WTC11 (cell line): ENCODE data around the gene NEDD4L. TPM values are rescaled to one million over a fixed set of nuclear protein-coding genes. Genes with fewer than 3 reads are reported as not detected.

Experiments
- ATAC-seq: fragments of 200-7000 bp; cut with Tn5 transposase; 2 replicates; pipeline ENCODE4 v1.10.0; 2021; ENCODE audit warnings: mild to moderate bottlenecking, moderate library complexity
- CTCF ChIA-PET: fragments of 300-600 bp; sonication (Branson Sonifier 250); formaldehyde crosslinking; loops from one replicate; lab custom pipeline; 2021; ENCODE audit warnings: antibody characterized with exemption; lab: Charles Lee
- POLR2A ChIA-PET: fragments of 350-600 bp; sonication (Branson Sonifier 250); formaldehyde crosslinking; loops from one replicate; lab custom pipeline; 2021; ENCODE audit warnings: antibody characterized with exemption; lab: Charles Lee
- DNase-seq: peaks from one replicate; pipeline ENCODE4 v3.0.0; 2021; ENCODE audit warnings: low spot score
- H3K27ac Mint-ChIP-seq: 2 replicates; pipeline ENCODE4 v1.8.0; 2021; ENCODE audit warnings: mixed read lengths
- H3K27me3 Mint-ChIP-seq: 2 replicates; pipeline ENCODE4 v1.8.0; 2021; ENCODE audit warnings: low read depth, mild to moderate bottlenecking, moderate library complexity, mixed read lengths
- H3K36me3 Mint-ChIP-seq: 2 replicates; pipeline ENCODE4 v1.8.0; 2021; ENCODE audit warnings: mixed read lengths
- H3K4me1 Mint-ChIP-seq: 2 replicates; pipeline ENCODE4 v1.8.0; 2022; ENCODE audit warnings: mixed read lengths
- H3K4me3 Mint-ChIP-seq: 2 replicates; pipeline ENCODE4 v1.8.0; 2021; ENCODE audit warnings: mild to moderate bottlenecking, moderate library complexity, mixed read lengths
- H3K9me3 Mint-ChIP-seq: 2 replicates; pipeline ENCODE4 v1.8.0; 2021; ENCODE audit warnings: mixed read lengths
- CREM ChIP-seq: sonication (generic); formaldehyde crosslinking; IDR thresholded peaks from 2 replicates; pipeline ENCODE4 v1.8.1; 2022; ENCODE audit warnings: mild to moderate bottlenecking, missing genetic modification reagents, moderate library complexity
- FOXJ3 ChIP-seq: sonication (generic); formaldehyde crosslinking; IDR thresholded peaks from 2 replicates; pipeline ENCODE4 v1.9.0; 2021; ENCODE audit warnings: missing genetic modification reagents, mild to moderate bottlenecking, borderline replicate concordance
- FOXP4 ChIP-seq: sonication (generic); formaldehyde crosslinking; IDR thresholded peaks from 2 replicates; pipeline ENCODE4 v1.8.0; 2022; ENCODE audit warnings: mild to moderate bottlenecking, missing genetic modification reagents
- NFE2L1 ChIP-seq: sonication (generic); formaldehyde crosslinking; IDR thresholded peaks from 2 replicates; pipeline ENCODE4 v1.8.1; 2023; ENCODE audit warnings: missing genetic modification reagents
- NR2C2 ChIP-seq: sonication (generic); formaldehyde crosslinking; IDR thresholded peaks from 2 replicates; pipeline ENCODE4 v1.8.0; 2022; ENCODE audit warnings: mild to moderate bottlenecking, missing genetic modification reagents
- NR3C1 ChIP-seq: sonication (generic); formaldehyde crosslinking; conservative IDR thresholded peaks from 2 replicates; pipeline ENCODE4 v1.8.1; 2023; ENCODE audit warnings: low read depth, mild to moderate bottlenecking, missing genetic modification reagents
- PREB ChIP-seq: sonication (generic); formaldehyde crosslinking; IDR thresholded peaks from 2 replicates; pipeline ENCODE4 v1.8.1; 2022; ENCODE audit warnings: mild to moderate bottlenecking, missing genetic modification reagents, moderate library complexity, borderline replicate concordance
- RELA ChIP-seq: sonication (generic); formaldehyde crosslinking; IDR thresholded peaks from 2 replicates; pipeline ENCODE4 v1.8.1; 2022; ENCODE audit warnings: missing genetic modification reagents, mild to moderate bottlenecking, borderline replicate concordance
- SMAD3 ChIP-seq: sonication (generic); formaldehyde crosslinking; IDR thresholded peaks from 2 replicates; pipeline ENCODE4 v1.8.0; 2022; ENCODE audit warnings: missing genetic modification reagents, mild to moderate bottlenecking, borderline replicate concordance
- SOX15 ChIP-seq: fragments of 250-450 bp; sonication (Bioruptor Pico); IDR thresholded peaks from 2 replicates; pipeline ENCODE4 v1.9.0; 2021; ENCODE audit warnings: mild to moderate bottlenecking
- TEAD4 ChIP-seq: sonication (generic); formaldehyde crosslinking; IDR thresholded peaks from 2 replicates; pipeline ENCODE4 v1.8.0; 2022; ENCODE audit warnings: mild to moderate bottlenecking, missing genetic modification reagents
- ZNF138 ChIP-seq: sonication (generic); formaldehyde crosslinking; conservative IDR thresholded peaks from 2 replicates; pipeline ENCODE4 v1.8.1; 2022; ENCODE audit warnings: mild to moderate bottlenecking, moderate library complexity, missing genetic modification reagents
- ZNF263 ChIP-seq: sonication (generic); formaldehyde crosslinking; IDR thresholded peaks from 2 replicates; pipeline ENCODE4 v1.8.1; 2022; ENCODE audit warnings: low read depth, mild to moderate bottlenecking, moderate library complexity, missing genetic modification reagents
- ZNF317 ChIP-seq: sonication (generic); formaldehyde crosslinking; IDR thresholded peaks from 2 replicates; pipeline ENCODE4 v1.8.1; 2023; ENCODE audit warnings: low read depth, mild to moderate bottlenecking, moderate library complexity, missing genetic modification reagents, borderline replicate concordance
- ZNF423 ChIP-seq: fragments of 250-450 bp; sonication (Bioruptor Pico); IDR thresholded peaks from 2 replicates; pipeline ENCODE4 v2.1.2; 2022; ENCODE audit warnings: mild to moderate bottlenecking, moderate library complexity
- ZSCAN18 ChIP-seq: fragments of 250-450 bp; sonication (Bioruptor Pico); IDR thresholded peaks from 2 replicates; pipeline ENCODE4 v2.1.2; 2022; ENCODE audit warnings: mild to moderate bottlenecking, moderate library complexity
- total RNA-seq: library from RNA; stranded (reverse); gene quantifications from 3 replicates; pipeline ENCODE4 v1.2.3, GENCODE V29; 2021
- TF ChIP-seq, protein P1 (sequence below): sonication (generic); formaldehyde crosslinking; IDR thresholded peaks from 2 replicates; pipeline ENCODE4 v1.8.1; 2023; ENCODE audit warnings: mild to moderate bottlenecking, missing genetic modification reagents, borderline replicate concordance
- TF ChIP-seq, protein P2 (sequence below): sonication (generic); formaldehyde crosslinking; IDR thresholded peaks from 2 replicates; pipeline ENCODE4 v1.8.0; 2023; ENCODE audit warnings: missing genetic modification reagents, mild to moderate bottlenecking, borderline replicate concordance
- TF ChIP-seq, protein P3 (sequence below): sonication (generic); formaldehyde crosslinking; IDR thresholded peaks from 2 replicates; pipeline ENCODE4 v1.8.1; 2023; ENCODE audit warnings: mild to moderate bottlenecking, missing genetic modification reagents

Gene NEDD4L
- total RNA-seq, 1 experiment from 2014 or later, result 88.0 TPM

- no peaks in the 10 kb centered on the region for H3K27me3 Mint-ChIP-seq
- TF ChIP-seq NR2C2 (CRISPR knock-in tag) (no peak), SOX15 (CRISPR knock-in tag) (no peak), CREM (CRISPR knock-in tag) (no peak), FOXP4 (CRISPR knock-in tag) (no peak), ZNF263 (CRISPR knock-in tag) (no peak), NFE2L1 (no peak), NR3C1 (no peak)
- ChIA-PET CTCF (interaction anchor here (1.0 to 3.6 kb wide), 3 partner anchors 11 to 65 kb away, joined by 3 to 17 read pairs (median 3); no protein-coding TSS in a partner anchor), POLR2A (no interaction called here)
- H3K9me3 Mint-ChIP-seq, result no peaks in the 10 kb centered on the region
- H3K4me1 Mint-ChIP-seq, result peaks cover 36% of the 10 kb centered on the region
- no peak for ATAC-seq
- H3K27ac Mint-ChIP-seq, result no peak overlapping the region
- no peak for DNase-seq
- H3K36me3 Mint-ChIP-seq, result peaks cover 8% of the 10 kb centered on the region
- no peak overlapping the region for H3K4me3 Mint-ChIP-seq
Observed at GRCh38 chr18:58056852-58057251, 12.8 kb downstream of the NEDD4L start.

GRCh38 chr18:58057291-58057965 lies 13.4 kb downstream of the NEDD4L start:
- Mint-ChIP-seq H3K4me1 (peaks cover 31% of the 10 kb centered on the region), H3K27me3 (no peaks in the 10 kb centered on the region), H3K27ac (no peak overlapping the region), H3K36me3 (peaks cover 8% of the 10 kb centered on the region), H3K9me3 (no peaks in the 10 kb centered on the region), H3K4me3 (no peak overlapping the region)
- CTCF ChIA-PET, result interaction anchor here (1.2 to 3.6 kb wide), 2 partner anchors 11 to 64 kb away, joined by 3 to 17 read pairs; no protein-coding TSS in a partner anchor
- DNase-seq (no peak), ATAC-seq (no peak)
- POLR2A ChIA-PET, result no interaction called here
- TF ChIP-seq, protein P1, sequence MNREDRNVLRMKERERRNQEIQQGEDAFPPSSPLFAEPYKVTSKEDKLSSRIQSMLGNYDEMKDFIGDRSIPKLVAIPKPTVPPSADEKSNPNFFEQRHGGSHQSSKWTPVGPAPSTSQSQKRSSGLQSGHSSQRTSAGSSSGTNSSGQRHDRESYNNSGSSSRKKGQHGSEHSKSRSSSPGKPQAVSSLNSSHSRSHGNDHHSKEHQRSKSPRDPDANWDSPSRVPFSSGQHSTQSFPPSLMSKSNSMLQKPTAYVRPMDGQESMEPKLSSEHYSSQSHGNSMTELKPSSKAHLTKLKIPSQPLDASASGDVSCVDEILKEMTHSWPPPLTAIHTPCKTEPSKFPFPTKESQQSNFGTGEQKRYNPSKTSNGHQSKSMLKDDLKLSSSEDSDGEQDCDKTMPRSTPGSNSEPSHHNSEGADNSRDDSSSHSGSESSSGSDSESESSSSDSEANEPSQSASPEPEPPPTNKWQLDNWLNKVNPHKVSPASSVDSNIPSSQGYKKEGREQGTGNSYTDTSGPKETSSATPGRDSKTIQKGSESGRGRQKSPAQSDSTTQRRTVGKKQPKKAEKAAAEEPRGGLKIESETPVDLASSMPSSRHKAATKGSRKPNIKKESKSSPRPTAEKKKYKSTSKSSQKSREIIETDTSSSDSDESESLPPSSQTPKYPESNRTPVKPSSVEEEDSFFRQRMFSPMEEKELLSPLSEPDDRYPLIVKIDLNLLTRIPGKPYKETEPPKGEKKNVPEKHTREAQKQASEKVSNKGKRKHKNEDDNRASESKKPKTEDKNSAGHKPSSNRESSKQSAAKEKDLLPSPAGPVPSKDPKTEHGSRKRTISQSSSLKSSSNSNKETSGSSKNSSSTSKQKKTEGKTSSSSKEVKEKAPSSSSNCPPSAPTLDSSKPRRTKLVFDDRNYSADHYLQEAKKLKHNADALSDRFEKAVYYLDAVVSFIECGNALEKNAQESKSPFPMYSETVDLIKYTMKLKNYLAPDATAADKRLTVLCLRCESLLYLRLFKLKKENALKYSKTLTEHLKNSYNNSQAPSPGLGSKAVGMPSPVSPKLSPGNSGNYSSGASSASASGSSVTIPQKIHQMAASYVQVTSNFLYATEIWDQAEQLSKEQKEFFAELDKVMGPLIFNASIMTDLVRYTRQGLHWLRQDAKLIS (CRISPR knock-in tag), result no peak
- TF ChIP-seq TEAD4 (no peak), ZNF317 (no peak), PREB (CRISPR knock-in tag) (no peak), ZNF138 (no peak), ZNF423 (CRISPR knock-in tag) (no peak), FOXJ3 (no peak), SMAD3 (CRISPR knock-in tag) (no peak), ZSCAN18 (CRISPR knock-in tag) (no peak), RELA (CRISPR knock-in tag) (no peak)
- TF ChIP-seq, protein P2, sequence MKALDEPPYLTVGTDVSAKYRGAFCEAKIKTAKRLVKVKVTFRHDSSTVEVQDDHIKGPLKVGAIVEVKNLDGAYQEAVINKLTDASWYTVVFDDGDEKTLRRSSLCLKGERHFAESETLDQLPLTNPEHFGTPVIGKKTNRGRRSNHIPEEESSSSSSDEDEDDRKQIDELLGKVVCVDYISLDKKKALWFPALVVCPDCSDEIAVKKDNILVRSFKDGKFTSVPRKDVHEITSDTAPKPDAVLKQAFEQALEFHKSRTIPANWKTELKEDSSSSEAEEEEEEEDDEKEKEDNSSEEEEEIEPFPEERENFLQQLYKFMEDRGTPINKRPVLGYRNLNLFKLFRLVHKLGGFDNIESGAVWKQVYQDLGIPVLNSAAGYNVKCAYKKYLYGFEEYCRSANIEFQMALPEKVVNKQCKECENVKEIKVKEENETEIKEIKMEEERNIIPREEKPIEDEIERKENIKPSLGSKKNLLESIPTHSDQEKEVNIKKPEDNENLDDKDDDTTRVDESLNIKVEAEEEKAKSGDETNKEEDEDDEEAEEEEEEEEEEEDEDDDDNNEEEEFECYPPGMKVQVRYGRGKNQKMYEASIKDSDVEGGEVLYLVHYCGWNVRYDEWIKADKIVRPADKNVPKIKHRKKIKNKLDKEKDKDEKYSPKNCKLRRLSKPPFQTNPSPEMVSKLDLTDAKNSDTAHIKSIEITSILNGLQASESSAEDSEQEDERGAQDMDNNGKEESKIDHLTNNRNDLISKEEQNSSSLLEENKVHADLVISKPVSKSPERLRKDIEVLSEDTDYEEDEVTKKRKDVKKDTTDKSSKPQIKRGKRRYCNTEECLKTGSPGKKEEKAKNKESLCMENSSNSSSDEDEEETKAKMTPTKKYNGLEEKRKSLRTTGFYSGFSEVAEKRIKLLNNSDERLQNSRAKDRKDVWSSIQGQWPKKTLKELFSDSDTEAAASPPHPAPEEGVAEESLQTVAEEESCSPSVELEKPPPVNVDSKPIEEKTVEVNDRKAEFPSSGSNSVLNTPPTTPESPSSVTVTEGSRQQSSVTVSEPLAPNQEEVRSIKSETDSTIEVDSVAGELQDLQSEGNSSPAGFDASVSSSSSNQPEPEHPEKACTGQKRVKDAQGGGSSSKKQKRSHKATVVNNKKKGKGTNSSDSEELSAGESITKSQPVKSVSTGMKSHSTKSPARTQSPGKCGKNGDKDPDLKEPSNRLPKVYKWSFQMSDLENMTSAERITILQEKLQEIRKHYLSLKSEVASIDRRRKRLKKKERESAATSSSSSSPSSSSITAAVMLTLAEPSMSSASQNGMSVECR (CRISPR knock-in tag), result no peak
- TF ChIP-seq, protein P3, sequence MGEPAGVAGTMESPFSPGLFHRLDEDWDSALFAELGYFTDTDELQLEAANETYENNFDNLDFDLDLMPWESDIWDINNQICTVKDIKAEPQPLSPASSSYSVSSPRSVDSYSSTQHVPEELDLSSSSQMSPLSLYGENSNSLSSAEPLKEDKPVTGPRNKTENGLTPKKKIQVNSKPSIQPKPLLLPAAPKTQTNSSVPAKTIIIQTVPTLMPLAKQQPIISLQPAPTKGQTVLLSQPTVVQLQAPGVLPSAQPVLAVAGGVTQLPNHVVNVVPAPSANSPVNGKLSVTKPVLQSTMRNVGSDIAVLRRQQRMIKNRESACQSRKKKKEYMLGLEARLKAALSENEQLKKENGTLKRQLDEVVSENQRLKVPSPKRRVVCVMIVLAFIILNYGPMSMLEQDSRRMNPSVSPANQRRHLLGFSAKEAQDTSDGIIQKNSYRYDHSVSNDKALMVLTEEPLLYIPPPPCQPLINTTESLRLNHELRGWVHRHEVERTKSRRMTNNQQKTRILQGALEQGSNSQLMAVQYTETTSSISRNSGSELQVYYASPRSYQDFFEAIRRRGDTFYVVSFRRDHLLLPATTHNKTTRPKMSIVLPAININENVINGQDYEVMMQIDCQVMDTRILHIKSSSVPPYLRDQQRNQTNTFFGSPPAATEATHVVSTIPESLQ (CRISPR knock-in tag), result no peak
